Omental fat pad (tissue), 4 donors: Measurements from ENCODE around the gene FOXJ3. TPM values are rescaled to one million over a fixed set of nuclear protein-coding genes. Genes with fewer than 3 reads are reported as not detected.

Experiments
- ATAC-seq: fragments of 150-250 bp; one replicate; pipeline ENCODE4 v1.9.1; 2016; ENCODE audit warnings: mild to moderate bottlenecking, moderate library complexity; ENCODE audit not compliant: low FRiP score
- DNase-seq: peaks from one replicate; pipeline ENCODE4 v3.0.0-alpha.2; 2019; ENCODE audit warnings: low spot score
- total RNA-seq, 4 donors: library from RNA; depleted of rRNA; stranded (reverse); fragments of >200 nt; gene quantifications; one replicate each; pipeline ENCODE4 v1.1.0, GENCODE V29; 2016
- TF ChIP-seq, protein P1 (sequence below), 3 donors: fragments of 450-650 bp; IDR thresholded peaks; one replicate each; pipeline ENCODE4 v1.5.1; 2016 to 2017; ENCODE audit warnings: antibody characterized with exemption in 3 of 3, mild to moderate bottlenecking in 3 of 3, moderate library complexity in 2 of 3

The FOXJ3 gene
- total RNA-seq, 4 donors from 2014 or later = 49.7 to 83.5 (median 56.1) TPM

DNA sequence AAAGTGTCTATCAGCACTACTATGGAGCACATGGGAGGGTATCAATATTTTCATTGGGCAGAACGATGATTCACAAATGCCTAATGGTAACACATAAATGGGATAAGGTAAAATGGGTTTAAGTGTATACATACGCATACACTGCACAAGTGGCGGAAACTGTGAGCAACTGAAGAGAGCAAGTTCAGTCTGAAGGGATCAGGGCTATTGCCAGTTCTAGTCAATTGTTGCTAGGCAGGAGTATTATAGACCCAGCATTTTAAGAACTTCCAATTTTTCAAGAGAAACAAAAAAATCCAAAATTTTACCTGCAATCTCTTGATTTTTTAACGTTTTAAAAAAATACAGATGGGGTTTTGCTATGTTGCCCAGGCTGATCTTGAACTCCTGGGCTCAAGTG, 23.1 kb downstream of the FOXJ3 start:
- ATAC-seq (no peak), DNase-seq (no peak)
- TF ChIP-seq, protein P1, sequence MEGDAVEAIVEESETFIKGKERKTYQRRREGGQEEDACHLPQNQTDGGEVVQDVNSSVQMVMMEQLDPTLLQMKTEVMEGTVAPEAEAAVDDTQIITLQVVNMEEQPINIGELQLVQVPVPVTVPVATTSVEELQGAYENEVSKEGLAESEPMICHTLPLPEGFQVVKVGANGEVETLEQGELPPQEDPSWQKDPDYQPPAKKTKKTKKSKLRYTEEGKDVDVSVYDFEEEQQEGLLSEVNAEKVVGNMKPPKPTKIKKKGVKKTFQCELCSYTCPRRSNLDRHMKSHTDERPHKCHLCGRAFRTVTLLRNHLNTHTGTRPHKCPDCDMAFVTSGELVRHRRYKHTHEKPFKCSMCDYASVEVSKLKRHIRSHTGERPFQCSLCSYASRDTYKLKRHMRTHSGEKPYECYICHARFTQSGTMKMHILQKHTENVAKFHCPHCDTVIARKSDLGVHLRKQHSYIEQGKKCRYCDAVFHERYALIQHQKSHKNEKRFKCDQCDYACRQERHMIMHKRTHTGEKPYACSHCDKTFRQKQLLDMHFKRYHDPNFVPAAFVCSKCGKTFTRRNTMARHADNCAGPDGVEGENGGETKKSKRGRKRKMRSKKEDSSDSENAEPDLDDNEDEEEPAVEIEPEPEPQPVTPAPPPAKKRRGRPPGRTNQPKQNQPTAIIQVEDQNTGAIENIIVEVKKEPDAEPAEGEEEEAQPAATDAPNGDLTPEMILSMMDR (IDR thresholded peaks at IDR 0.05) = no peak

DNA sequence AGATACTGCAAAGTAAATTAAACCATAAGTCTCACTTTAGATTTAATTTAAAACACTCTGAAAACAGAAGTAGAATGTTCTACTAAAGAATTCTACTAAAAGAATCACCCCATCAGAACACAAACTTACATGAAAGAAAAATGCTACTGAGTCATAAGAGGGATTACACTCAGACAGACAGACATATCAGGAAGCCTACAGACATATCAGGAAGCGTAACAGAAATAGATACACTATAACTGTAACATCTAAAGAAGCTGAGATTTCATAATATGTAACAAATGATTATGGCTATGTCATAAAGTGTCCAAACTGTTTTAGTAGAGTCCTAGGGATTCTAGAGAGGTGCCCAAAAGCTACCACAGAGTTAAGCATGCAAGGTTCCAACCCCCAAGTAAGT, 23.9 kb downstream of the FOXJ3 start:
- DNase-seq = no peak
- ATAC-seq = no peak
- TF ChIP-seq, protein P1 (IDR thresholded peaks at IDR 0.05) = no peak

DNA sequence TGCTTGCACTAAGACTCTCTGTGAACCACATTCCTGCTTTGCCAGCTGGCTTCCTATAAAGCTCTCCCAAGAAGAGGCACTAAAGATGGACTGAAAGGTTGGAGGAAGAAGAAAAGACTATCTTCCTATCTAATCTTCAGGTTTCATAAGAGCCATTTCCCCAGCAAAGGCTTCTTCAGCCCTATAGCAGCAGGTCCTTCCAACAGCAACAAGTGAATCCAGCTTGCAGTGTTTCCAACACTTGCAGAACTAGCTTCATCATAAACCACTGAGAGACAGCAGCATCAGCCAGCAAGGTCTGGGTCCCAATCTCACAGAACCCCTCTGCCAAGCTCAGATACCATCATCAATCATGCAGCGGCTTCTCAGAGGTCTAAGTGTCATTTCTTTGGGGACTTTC, 28.1 kb downstream of the FOXJ3 start:
- DNase-seq = no peak
- no peak for ATAC-seq
- TF ChIP-seq, protein P1 (IDR thresholded peaks at IDR 0.05) = no peak

DNA sequence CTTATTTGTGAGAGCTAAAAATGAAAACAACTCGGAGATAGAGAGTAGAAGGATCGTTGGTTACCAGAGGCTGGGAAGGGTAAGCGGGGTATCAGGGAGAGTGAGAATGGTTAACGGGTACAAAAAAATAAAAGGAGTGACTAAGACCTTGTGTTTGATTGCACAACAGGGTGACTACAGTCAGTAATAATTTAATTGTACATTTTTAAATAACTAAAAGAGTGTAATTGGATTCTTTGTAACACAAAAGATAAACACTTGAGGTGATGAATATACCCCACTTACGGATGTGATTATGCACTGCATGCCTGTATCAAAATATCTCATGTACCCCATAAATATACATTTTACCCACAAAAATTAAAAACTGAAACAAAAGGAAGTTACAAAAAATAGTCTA, 29.4 kb downstream of the FOXJ3 start:
- ATAC-seq (no peak), DNase-seq (no peak)
- TF ChIP-seq, protein P1 (IDR thresholded peaks at IDR 0.05) = no peak

DNA sequence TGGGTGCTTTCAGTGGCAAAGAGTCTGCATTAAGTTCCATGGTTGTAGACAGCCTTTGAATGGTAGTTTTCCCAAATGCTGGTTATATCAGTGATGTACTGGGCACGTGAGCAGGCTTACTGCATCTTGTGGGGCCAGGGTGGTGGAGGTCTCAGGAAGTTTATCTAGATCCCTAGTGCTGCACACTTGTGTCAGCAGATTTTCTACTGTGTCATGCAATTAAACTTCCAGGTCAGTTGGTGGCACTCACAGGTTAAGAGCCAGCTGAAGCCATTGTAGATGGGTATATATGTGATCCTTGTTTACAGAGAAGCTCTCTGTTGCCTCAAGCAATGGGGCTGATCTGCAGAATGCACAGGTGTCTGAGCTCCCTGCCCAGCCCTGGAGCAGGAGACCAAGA, 33.0 kb downstream of the FOXJ3 start:
- DNase-seq (no peak), ATAC-seq (no peak)
- TF ChIP-seq, protein P1 (IDR thresholded peaks at IDR 0.05) = no peak

DNA sequence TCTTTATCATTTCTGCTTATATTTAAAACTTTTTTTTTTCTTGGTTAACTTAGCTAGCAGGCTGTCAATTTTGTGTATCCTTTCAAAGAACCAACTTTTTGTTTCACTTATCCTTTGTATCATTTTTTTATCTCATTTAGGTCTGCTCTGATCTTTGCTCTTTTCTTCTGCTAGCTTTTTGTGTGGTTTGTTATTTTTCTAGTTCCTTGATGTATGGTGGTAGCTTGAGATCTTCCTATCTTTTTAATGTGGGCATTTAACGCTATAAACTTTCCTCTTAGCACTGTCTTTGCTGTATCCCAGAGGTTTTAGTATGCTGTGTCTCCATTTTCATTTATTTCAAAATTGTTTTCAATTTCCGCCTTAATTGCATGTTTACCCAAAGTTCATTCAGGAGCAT, 36.5 kb downstream of the FOXJ3 start:
- TF ChIP-seq, protein P1 (IDR thresholded peaks at IDR 0.05) = no peak
- no peak for ATAC-seq
- no peak for DNase-seq

DNA sequence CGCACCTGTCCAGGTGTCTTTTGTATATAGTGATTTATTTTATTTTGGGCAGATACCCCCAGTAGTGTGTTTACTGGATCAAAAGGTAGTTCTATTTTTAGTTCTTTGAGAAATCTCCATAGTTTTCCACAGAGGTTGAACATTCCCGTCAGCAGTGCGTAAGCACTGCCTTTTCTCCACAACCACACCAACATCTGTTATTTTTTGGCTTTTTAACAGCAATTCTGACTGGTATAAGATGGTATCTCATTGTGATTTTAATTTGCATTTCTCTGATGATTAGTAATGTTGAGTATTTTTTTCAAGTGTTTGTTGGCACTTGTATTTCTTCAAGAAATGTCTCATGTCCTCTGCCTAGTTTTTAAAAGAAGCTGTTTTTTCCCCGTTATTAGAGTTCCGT, 39.2 kb downstream of the FOXJ3 start:
- no peak for ATAC-seq
- DNase-seq = no peak
- TF ChIP-seq, protein P1 (IDR thresholded peaks at IDR 0.05) = no peak
